Measurements from ENCODE around the gene MAN1B1.
"Not testable (repeated sequence)": the region's sequence is repeated elsewhere in the genome, so short reads cannot be mapped to it uniquely, and the experiment has no call there.

Gene MAN1B1

DNA sequence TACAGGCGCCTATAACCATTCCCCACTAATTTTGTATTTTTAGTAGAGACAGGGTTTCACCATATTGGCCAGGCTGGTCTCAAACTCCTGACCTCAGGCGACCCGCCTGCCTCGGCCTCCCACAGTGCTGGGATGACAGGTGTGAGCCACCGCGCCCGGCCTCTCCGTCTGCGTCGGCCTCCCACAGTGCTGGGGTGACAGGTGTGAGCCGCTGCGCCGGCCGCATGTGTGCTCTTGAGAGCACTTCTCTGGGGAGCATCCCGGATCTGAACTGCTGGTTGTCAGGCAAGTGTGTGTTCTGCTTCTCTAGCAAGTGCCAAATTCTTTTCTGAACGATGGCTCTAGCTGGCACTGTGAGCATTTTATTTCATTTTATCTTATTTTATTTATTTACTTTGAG lies 29.2 kb upstream of the MAN1B1 start:
- DNase-seq (ENCODE audit: insufficient read length, low spot score) (no peak), FAIRE-seq (no peak)
- TF ChIP-seq, protein P1, sequence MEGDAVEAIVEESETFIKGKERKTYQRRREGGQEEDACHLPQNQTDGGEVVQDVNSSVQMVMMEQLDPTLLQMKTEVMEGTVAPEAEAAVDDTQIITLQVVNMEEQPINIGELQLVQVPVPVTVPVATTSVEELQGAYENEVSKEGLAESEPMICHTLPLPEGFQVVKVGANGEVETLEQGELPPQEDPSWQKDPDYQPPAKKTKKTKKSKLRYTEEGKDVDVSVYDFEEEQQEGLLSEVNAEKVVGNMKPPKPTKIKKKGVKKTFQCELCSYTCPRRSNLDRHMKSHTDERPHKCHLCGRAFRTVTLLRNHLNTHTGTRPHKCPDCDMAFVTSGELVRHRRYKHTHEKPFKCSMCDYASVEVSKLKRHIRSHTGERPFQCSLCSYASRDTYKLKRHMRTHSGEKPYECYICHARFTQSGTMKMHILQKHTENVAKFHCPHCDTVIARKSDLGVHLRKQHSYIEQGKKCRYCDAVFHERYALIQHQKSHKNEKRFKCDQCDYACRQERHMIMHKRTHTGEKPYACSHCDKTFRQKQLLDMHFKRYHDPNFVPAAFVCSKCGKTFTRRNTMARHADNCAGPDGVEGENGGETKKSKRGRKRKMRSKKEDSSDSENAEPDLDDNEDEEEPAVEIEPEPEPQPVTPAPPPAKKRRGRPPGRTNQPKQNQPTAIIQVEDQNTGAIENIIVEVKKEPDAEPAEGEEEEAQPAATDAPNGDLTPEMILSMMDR (IDR thresholded peaks at IDR 0.05; ENCODE audit: insufficient read depth, missing control alignments): no peak

DNA sequence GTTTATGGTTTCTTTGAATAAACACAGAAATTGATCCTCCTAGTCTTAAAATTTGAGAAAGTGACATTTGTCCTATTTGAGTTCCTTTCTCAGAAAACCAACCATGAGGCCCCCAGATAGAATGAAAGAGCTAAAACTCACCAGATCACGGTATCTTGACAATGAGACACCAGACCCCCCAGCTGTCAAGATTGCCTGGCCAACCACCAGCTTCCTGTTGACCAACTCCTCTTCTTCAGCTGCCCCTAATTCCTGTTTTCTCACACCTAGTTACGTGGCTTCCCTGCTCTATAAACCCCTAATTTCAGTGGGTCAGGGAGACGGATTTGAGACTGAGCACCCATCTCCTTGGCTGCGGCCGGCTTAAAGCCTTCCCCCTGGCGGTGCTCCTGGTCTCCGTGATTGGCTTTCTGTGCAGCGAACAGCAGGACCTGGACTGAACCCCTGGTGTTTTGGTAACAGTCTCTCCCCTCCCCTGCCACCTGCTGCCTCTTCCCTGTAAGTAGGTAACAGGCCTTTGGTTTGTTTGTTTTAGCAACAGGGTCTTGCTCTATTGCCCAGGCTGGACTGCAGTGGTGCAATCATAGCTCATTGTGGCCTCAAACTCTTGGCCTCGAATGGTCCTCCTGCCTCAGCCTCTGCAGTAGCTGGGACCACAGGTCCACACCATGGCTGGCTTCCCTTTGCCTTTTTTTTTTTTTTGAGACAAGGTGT lies 28.1 kb upstream of the MAN1B1 start:
- FAIRE-seq: no peak
- DNase-seq (ENCODE audit: insufficient read length, low spot score): no peak
- TF ChIP-seq, protein P1 (IDR thresholded peaks at IDR 0.05; ENCODE audit: insufficient read depth, missing control alignments): no peak

DNA sequence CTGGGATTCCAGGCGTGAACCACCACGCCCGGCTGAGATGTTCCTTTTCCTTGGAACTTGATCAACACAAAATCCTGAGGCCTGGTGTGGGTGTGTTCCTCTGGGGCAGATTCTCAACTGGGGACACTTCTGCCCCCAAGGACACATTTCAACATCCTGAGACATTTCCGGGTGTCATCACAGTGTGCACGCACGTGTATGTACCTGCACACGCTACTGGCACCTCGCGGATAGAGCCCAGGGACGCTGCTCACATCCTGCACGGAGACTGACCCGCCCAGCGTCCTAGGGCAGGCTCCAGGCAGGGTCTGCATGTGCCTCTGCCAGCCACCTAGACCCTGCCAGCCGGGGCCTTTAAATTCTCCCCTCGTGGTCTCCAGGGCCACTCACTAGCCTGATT lies 24.4 kb upstream of the MAN1B1 start:
- no peak for DNase-seq (ENCODE audit: insufficient read length, low spot score)
- TF ChIP-seq, protein P1 (IDR thresholded peaks at IDR 0.05; ENCODE audit: insufficient read depth, missing control alignments): no peak
- FAIRE-seq: no peak

DNA sequence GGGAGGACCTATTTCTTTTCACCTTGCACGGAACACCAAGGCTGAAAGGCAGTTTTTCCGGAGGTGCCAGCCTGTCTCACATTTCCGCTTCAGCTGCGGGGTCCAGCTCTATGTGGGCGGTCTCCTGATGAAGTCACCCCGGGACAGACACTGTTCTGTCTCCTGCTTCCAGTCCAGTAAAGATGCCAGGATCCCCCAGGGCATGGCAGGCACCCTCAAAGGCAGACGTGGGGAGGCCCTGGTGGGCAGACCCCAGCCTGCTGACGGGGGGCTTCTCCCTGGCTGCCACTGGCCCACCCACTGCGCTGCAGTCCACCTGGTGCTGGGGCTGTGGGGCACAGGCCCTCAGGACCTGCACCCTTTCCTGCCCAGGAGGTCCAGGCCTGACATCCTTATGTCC lies 24.0 kb upstream of the MAN1B1 start:
- FAIRE-seq: not testable (repeated sequence)

DNA sequence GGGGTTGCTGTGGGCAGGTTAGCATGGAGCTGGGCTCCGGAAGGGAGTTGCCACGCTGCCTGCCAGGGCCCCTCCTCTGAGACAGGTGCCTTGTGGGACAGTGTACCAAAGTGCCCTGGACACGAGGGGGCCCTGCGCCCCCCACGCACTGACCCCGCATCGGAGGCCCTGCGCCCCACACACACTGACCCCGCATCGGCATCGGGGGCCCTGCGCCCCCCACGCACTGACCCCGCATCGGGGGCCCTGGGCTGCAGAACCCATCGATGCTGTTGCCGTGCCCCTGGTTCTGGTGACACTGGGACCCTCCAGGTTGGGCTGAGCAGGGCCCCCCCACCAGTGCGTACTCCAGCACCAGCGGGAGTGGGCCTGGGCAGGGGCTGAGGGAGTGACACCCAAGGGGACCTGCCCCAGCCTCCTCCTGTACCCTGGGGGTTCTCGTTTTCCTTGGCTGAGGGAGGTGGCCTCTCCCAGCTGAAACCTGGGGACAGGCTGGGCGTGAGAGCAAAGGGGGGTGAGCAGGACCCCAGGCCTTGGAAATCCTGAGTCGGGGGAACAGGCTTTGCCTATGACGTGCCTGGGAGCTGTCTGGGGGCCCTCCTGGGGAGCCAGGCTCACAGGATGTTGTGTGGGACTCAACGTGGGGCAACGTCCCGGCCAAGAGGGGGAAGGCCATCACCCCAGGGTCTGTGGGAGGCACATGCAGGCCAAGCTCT lies 23.3 kb upstream of the MAN1B1 start:
- DNase-seq (ENCODE audit: insufficient read length, low spot score) (no peak), FAIRE-seq (no peak)
- TF ChIP-seq, protein P1 (IDR thresholded peaks at IDR 0.05; ENCODE audit: insufficient read depth, missing control alignments): no peak

More for the DNA sequence above, 24.0 kb upstream of the MAN1B1 start:
- DNase-seq (ENCODE audit: insufficient read length, low spot score): not testable (repeated sequence)

DNA sequence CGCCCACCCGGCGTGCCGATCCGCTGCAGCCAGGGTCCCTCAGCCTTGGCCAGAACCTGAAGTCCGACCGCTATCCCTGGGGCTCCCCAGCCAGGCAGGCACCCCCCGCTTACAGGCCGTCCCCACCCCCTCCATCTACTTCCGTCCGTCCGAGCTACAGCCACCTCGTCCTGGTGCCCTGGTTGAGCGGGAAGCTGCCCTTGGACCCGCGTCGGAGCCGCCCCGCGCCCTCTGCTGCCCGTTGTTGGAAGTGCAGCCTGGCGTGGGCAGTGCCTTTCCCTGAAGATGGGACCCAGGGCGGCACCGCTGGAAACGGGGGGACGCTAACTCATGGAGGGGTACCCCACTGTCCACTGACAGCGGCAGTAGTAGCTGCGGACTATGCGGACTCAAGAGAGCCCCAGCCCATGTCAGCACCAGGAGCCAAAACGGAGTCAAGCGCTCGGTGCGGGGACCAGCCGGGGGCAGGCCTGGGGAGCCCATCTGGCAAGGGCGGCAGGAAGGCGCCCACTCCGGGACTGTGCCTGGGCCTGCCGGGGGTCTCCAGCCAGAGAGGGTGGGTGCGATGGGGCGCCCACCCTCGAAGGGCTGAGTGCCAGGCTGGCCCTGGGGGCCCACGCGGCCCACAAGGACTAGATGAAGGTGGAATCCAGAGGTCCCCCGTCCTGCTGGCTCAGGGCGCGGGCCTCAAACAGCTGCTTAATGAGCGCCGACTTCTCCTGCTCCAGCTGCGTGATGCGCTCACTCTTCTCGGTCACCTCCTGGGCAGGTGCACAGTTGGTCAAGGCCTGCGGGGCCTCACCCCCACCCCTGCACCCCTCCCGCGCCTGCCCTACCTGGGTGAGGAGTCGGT lies 22.5 kb upstream of the MAN1B1 start:
- TF ChIP-seq, protein P1 (IDR thresholded peaks at IDR 0.05; ENCODE audit: insufficient read depth, missing control alignments): peak; percentile 83
- DNase-seq (ENCODE audit: insufficient read length, low spot score) (no peak), FAIRE-seq (no peak)

DNA sequence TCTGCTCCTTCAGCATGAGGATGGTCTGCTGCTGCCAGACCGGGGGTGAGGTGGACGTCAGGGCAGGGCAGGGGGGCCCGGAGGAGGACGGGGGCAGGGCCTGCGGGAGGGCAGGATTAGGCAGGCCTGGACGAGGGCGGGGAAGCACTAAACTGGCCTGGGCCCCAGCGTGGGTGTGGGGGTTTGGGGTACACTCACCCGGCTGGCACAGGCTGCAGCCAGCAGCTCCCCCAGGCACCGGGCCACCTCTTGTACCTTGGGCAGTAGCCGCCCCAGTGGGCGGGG lies 22.0 kb upstream of the MAN1B1 start:
- TF ChIP-seq, protein P1 (IDR thresholded peaks at IDR 0.05; ENCODE audit: insufficient read depth, missing control alignments): no peak
- no peak for FAIRE-seq
- DNase-seq (ENCODE audit: insufficient read length, low spot score): no peak
